Upper lobe of left lung (tissue), 6 donors: ENCODE results near the gene S100A2. TPM values are rescaled to one million over a fixed set of nuclear protein-coding genes. Genes with fewer than 3 reads are reported as not detected.
"Not testable (repeated sequence)": the region's sequence is repeated elsewhere in the genome, so short reads cannot be mapped to it uniquely, and the experiment has no call there.

ENCODE experiments used
- ATAC-seq, 2 donors: fragments of 200-7000 bp; cut with Tn5 transposase; one replicate each; pipeline ENCODE4 v1.9.1; 2022; ENCODE audit warnings: mild to moderate bottlenecking in 2 of 2, moderate library complexity in 2 of 2; ENCODE audit not compliant: low FRiP score in 2 of 2
- DNase-seq, 2 donors: peaks; one replicate each; pipeline ENCODE4 v3.0.0-alpha.2; 2019 to 2020
- H3K27ac ChIP-seq, 4 donors: fragments of 200-600 bp; sonication (generic); one replicate each; pipeline ENCODE4 v1.5.1; 2016 to 2019
- H3K27me3 ChIP-seq, 4 donors: fragments of 200-600 bp; sonication (generic); one replicate each; pipeline ENCODE4 v1.5.1; 2017 to 2019
- H3K36me3 ChIP-seq, 4 donors: fragments of 200-600 bp; sonication (generic); one replicate each; pipeline ENCODE4 v1.5.1; 2016 to 2019
- H3K4me1 ChIP-seq, 4 donors: fragments of 200-600 bp; sonication (generic); one replicate each; pipeline ENCODE4 v1.5.1; 2018 to 2019
- H3K4me3 ChIP-seq, 4 donors: fragments of 200-600 bp; sonication (generic); one replicate each; pipeline ENCODE4 v1.5.1; 2017 to 2019; ENCODE audit warnings: mild to moderate bottlenecking in 2 of 4, moderate library complexity in 1 of 4
- H3K9me3 ChIP-seq, 4 donors: fragments of 200-600 bp; sonication (generic); one replicate each; pipeline ENCODE4 v1.5.1; 2018 to 2019
- EP300 ChIP-seq, 4 donors: sonication (generic); formaldehyde crosslinking; IDR thresholded peaks; one replicate each; pipeline ENCODE4 v1.5.1; 2017; ENCODE audit warnings: antibody characterized with exemption in 4 of 4, control low read depth in 2 of 4
- POLR2A ChIP-seq, 4 donors: fragments of 450-650 bp; IDR thresholded peaks; one replicate each; pipeline ENCODE4 v1.5.1; 2016 to 2017; ENCODE audit warnings: antibody characterized with exemption in 4 of 4, mild to moderate bottlenecking in 2 of 4
- POLR2AphosphoS5 ChIP-seq, 2 donors: sonication (generic); formaldehyde crosslinking; IDR thresholded peaks; one replicate each; pipeline ENCODE4 v1.5.1; 2017; ENCODE audit warnings: antibody characterized with exemption in 2 of 2
- WGBS, 2 donors: methylation state at CpG; one replicate each; pipeline ENCODE4 v1.1.5; 2017 to 2018; 5-methylcytosine and 5-hydroxymethylcytosine counted together
- total RNA-seq, 6 donors: library from RNA; depleted of rRNA in 4 of 6; stranded (reverse); fragments of >200 nt in 4 of 6; gene quantifications; one replicate each; pipeline versions ENCODE4 v1.1.0 to v1.2.1, GENCODE V29; 2016 to 2021
- TF ChIP-seq, protein P1 (sequence below), 6 experiments: fragments of 450-650 bp in 4 of 6; fragments of 200-600 bp in 2 of 6; sonication (generic) in 2 of 6; IDR thresholded peaks; one replicate each; pipeline ENCODE4 v1.5.1; 2016 to 2019; ENCODE audit warnings: antibody characterized with exemption in 6 of 6
- donor health status: DM: no; HTN: no; CAD: no; lungs with moderate emphysema.
- donor health status: DM: no; HTN: yes; CAD: no; lungs with severe emphysema.

The S100A2 gene
- total RNA-seq, 6 donors from 2014 or later, result 2.0 to 12.0 (median 7.9) TPM; not detected in 1

DNA sequence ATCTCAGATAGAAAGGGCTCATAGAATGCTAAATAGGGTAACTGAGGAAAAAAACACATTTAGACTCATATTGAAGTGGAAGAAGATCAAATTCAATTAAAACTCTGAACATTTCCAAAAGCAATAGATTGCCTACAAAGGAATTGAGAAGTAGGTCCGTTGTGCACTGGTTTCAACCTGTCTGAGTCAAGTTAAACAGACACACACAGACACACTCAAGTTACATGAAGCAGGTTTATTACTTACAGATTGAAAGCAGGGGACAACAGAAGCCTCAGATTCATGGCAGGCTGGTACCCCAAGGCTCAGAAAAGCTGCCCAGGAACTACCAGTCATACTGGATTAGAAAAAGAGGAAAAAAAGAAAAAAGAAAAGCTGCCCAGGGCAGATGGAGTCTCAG, 20.7 kb upstream of the S100A2 start:
- H3K36me3 ChIP-seq, result no peaks in the 10 kb centered on the region
- no peak overlapping the region for H3K4me3 ChIP-seq
- TF ChIP-seq, protein P1, sequence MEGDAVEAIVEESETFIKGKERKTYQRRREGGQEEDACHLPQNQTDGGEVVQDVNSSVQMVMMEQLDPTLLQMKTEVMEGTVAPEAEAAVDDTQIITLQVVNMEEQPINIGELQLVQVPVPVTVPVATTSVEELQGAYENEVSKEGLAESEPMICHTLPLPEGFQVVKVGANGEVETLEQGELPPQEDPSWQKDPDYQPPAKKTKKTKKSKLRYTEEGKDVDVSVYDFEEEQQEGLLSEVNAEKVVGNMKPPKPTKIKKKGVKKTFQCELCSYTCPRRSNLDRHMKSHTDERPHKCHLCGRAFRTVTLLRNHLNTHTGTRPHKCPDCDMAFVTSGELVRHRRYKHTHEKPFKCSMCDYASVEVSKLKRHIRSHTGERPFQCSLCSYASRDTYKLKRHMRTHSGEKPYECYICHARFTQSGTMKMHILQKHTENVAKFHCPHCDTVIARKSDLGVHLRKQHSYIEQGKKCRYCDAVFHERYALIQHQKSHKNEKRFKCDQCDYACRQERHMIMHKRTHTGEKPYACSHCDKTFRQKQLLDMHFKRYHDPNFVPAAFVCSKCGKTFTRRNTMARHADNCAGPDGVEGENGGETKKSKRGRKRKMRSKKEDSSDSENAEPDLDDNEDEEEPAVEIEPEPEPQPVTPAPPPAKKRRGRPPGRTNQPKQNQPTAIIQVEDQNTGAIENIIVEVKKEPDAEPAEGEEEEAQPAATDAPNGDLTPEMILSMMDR (IDR thresholded peaks at IDR 0.05), result no peak
- no peak for TF ChIP-seq EP300 (IDR thresholded peaks at IDR 0.05)
- no peak for TF ChIP-seq POLR2A (IDR thresholded peaks at IDR 0.05)
- no peak for TF ChIP-seq POLR2AphosphoS5 (IDR thresholded peaks at IDR 0.05)
- WGBS, 2 donors, result 41 to 50% methylated on average over 1 of the region's 1 CpG
- no peak overlapping the region for H3K27ac ChIP-seq
- ATAC-seq, result no peak
- H3K27me3 ChIP-seq, result no peaks in the 10 kb centered on the region
- H3K9me3 ChIP-seq, result no peaks in the 10 kb centered on the region
- no peaks in the 10 kb centered on the region for H3K4me1 ChIP-seq
- no peak for DNase-seq

DNA sequence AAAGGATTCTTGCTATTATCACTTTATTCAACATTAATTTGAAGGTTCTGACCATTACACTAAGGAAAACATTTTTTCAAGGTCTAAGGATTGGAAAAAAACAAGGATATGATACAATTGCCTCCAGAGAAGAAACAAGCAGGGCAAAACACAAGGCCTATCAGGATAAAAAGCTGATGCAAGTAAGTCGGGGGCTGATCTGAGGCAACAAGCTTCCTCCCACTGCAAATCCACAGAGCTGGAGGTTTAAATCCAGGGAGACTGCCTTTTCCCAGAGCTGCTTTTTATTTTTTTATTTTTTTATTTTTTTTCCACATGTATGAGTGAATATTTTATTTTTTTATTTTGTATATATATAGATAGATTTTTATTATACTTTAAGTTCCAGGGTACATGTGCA, 19.4 kb upstream of the S100A2 start:
- no peak for ATAC-seq
- TF ChIP-seq, protein P1 (IDR thresholded peaks at IDR 0.05), result no peak
- TF ChIP-seq EP300 (IDR thresholded peaks at IDR 0.05) (no peak), POLR2AphosphoS5 (IDR thresholded peaks at IDR 0.05) (no peak), POLR2A (IDR thresholded peaks at IDR 0.05) (no peak)
- 81 to 93% methylated on average over 1 of the region's 1 CpG for WGBS, 2 donors
- Histone ChIP-seq H3K4me3 (no peak overlapping the region), H3K27me3 (no peaks in the 10 kb centered on the region), H3K27ac (no peak overlapping the region), H3K4me1 (no peaks in the 10 kb centered on the region), H3K9me3 (no peaks in the 10 kb centered on the region), H3K36me3 (no peaks in the 10 kb centered on the region)
- DNase-seq, result no peak

DNA sequence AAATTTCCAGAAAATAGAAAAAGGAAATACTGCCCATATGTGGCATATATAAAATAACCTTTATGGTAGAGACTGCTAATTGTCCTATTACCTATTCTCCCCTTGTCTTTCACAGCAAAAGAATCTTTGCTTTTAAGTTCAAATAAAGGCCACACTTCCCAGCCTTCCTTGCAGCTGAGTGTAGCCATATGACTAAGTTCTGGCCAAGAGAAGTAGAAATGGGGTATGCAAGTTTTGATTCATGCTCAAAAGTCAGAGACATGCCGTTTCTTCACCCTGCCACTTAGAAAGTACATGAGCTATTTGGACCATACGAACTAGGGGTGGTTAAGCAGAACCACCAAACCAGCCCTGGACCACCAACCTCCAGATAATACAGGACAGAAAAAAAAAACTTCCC, 18.3 kb upstream of the S100A2 start:
- Histone ChIP-seq H3K4me1 (no peaks in the 10 kb centered on the region), H3K4me3 (no peak overlapping the region), H3K27ac (no peak overlapping the region), H3K9me3 (no peaks in the 10 kb centered on the region), H3K27me3 (no peaks in the 10 kb centered on the region), H3K36me3 (no peaks in the 10 kb centered on the region)
- DNase-seq, result no peak
- ATAC-seq, result no peak
- 76 to 88% methylated on average over 2 of the region's 2 CpGs for WGBS, 2 donors
- TF ChIP-seq, protein P1 (IDR thresholded peaks at IDR 0.05), result no peak
- TF ChIP-seq EP300 (IDR thresholded peaks at IDR 0.05) (no peak), POLR2A (IDR thresholded peaks at IDR 0.05) (no peak), POLR2AphosphoS5 (IDR thresholded peaks at IDR 0.05) (no peak)

DNA sequence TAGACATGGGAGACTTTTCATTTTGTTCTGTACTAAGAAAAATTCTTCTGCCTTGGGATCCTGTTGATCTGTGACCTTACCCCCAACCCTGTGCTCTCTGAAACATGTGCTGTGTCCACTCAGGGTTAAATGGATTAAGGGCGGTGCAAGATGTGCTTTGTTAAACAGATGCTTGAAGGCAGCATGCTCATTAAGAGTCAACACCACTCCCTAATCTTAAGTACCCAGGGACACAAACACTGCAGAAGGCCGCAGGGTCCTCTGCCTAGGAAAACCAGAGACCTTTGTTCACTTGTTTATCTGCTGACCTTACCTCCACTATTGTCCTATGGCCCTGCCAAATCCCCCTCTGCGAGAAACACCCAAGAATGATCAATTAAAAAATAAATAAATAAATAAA, 17.9 kb upstream of the S100A2 start:
- 70 to 82% methylated on average over 2 to 3 of the region's 3 CpGs for WGBS, 2 donors
- not testable (repeated sequence) for H3K27me3 ChIP-seq, H3K4me1 ChIP-seq, ATAC-seq, H3K4me3 ChIP-seq, H3K9me3 ChIP-seq, DNase-seq, H3K36me3 ChIP-seq, H3K27ac ChIP-seq

DNA sequence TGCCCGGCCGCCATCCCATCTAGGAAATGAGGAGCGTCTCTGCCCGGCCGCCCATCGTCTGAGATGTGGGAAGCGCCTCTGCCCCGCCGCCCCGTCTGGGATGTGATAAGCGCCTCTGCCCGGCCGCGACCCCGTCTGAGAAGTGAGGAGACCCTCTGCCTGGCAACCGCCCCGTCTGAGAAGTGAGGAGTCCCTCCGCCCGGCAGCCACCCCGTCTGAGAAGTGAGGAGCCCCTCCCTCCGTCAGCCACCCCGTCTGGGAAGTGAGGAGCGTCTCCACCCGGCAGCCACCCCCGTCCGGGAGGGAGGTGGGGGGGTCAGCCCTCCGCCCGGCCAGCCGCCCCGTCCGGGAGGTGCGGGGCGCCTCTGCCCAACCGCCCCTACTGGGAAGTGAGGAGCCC, 17.2 kb upstream of the S100A2 start:
- WGBS, 2 donors, result 95% methylated on average over 18 of the region's 34 CpGs; no CpG with 5 or more reads in 1 of the 2 donors
- not testable (repeated sequence) for H3K27me3 ChIP-seq, H3K4me1 ChIP-seq, ATAC-seq, H3K9me3 ChIP-seq, H3K36me3 ChIP-seq, H3K27ac ChIP-seq, H3K4me3 ChIP-seq
- DNase-seq, result peak in 1 of 2 donors; percentile 65

DNA sequence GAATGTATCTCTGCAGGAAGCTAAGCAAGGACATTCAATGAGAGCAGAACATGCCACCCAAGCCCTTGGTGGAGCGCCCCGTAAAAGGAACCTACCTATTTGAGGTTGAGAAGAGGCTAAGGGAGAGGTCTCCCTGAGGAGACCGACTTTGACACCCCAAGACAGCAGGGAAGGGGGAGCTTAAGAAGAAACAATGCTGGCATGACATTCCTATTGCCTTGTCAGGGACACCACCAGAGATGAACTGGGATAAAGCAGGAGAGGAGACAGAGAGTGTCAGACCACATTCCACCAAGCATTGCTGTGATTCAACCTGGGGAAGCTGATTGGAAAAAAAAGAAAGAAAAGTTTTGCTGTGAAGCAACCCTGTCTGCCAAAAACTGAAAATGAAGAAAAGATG, 13.3 kb upstream of the S100A2 start:
- no peak overlapping the region for H3K27ac ChIP-seq
- no peak for DNase-seq
- H3K27me3 ChIP-seq, result no peaks in the 10 kb centered on the region
- ATAC-seq, result no peak
- H3K36me3 ChIP-seq, result no peaks in the 10 kb centered on the region
- no peak for TF ChIP-seq POLR2AphosphoS5 (IDR thresholded peaks at IDR 0.05)
- TF ChIP-seq, protein P1 (IDR thresholded peaks at IDR 0.05), result no peak
- TF ChIP-seq EP300 (IDR thresholded peaks at IDR 0.05), result no peak
- TF ChIP-seq POLR2A (IDR thresholded peaks at IDR 0.05), result no peak
- no peaks in the 10 kb centered on the region for H3K4me1 ChIP-seq
- WGBS, 2 donors, result 83 to 85% methylated on average over 3 of the region's 3 CpGs
- no peak overlapping the region for H3K4me3 ChIP-seq
- H3K9me3 ChIP-seq, result no peaks in the 10 kb centered on the region
